Midbrain (tissue), 1 donor: Measurements from ENCODE around the gene UBE3C.
"Not testable (repeated sequence)": the region's sequence is repeated elsewhere in the genome, so short reads cannot be mapped to it uniquely, and the experiment has no call there.

Source experiments
- DNase-seq: peaks from one replicate; lab custom pipeline; 2025; lab: John Stamatoyannopoulos, UW

Gene UBE3C

GRCh38 chr7:157138424-157139110 is at the start of gene UBE3C:
Gene UBE3C, plus strand, starts transcription at chr7:157138926. Its CDS starts 347 bp downstream, at chr7:157139273.
- DNase-seq = peak; percentile 87

GRCh38 chr7:157089100-157089610 is 49.6 kb upstream of the UBE3C start:
- DNase-seq = no peak

GRCh38 chr7:157090485-157091165 is 48.1 kb upstream of the UBE3C start:
- no peak for DNase-seq

- DNase-seq = no peak
These were observed 42.3 kb upstream of the UBE3C start for GRCh38 chr7:157096286-157097055.

GRCh38 chr7:157097056-157097329 is 41.7 kb upstream of the UBE3C start:
- DNase-seq = no peak

GRCh38 chr7:157097569-157097968 is 41.2 kb upstream of the UBE3C start:
- no peak for DNase-seq

- DNase-seq = not testable (repeated sequence)
These were observed 38.7 kb upstream of the UBE3C start for GRCh38 chr7:157100005-157100404.

- DNase-seq = not testable (repeated sequence)
These were observed 35.1 kb upstream of the UBE3C start for GRCh38 chr7:157103641-157104040.

- DNase-seq = no peak
These were observed 27.4 kb upstream of the UBE3C start for GRCh38 chr7:157111311-157111710.

GRCh38 chr7:157112706-157113105 is 26.0 kb upstream of the UBE3C start:
- no peak for DNase-seq

GRCh38 chr7:157113607-157114006 is 25.1 kb upstream of the UBE3C start:
- no peak for DNase-seq

GRCh38 chr7:157116762-157117161 is 22.0 kb upstream of the UBE3C start:
- no peak for DNase-seq

GRCh38 chr7:157117796-157118195 is 20.9 kb upstream of the UBE3C start:
- no peak for DNase-seq

- no peak for DNase-seq
These were observed 18.5 kb upstream of the UBE3C start for GRCh38 chr7:157120181-157120580.

GRCh38 chr7:157121184-157121715 is 17.5 kb upstream of the UBE3C start:
- DNase-seq = no peak

- DNase-seq = no peak
These were observed 15.8 kb upstream of the UBE3C start for GRCh38 chr7:157122800-157123495.

GRCh38 chr7:157124690-157125089 is 14.0 kb upstream of the UBE3C start:
- DNase-seq = no peak

- DNase-seq = no peak
These were observed 13.1 kb upstream of the UBE3C start for GRCh38 chr7:157125376-157126223.

- DNase-seq = no peak
These were observed 11.8 kb upstream of the UBE3C start for GRCh38 chr7:157126921-157127320.

- DNase-seq = no peak
These were observed 9.5 kb upstream of the UBE3C start for GRCh38 chr7:157129200-157129599.

- DNase-seq = no peak
These were observed 8.7 kb upstream of the UBE3C start for GRCh38 chr7:157129907-157130460.
